Measurements from ENCODE around the gene KANSL1.
A peak's percentile ranks its signal among the peaks of the same experiment; 100 is the strongest.
"Not testable (repeated sequence)": the region's sequence is repeated elsewhere in the genome, so short reads cannot be mapped to it uniquely, and the experiment has no call there.

The KANSL1 gene, protein sequence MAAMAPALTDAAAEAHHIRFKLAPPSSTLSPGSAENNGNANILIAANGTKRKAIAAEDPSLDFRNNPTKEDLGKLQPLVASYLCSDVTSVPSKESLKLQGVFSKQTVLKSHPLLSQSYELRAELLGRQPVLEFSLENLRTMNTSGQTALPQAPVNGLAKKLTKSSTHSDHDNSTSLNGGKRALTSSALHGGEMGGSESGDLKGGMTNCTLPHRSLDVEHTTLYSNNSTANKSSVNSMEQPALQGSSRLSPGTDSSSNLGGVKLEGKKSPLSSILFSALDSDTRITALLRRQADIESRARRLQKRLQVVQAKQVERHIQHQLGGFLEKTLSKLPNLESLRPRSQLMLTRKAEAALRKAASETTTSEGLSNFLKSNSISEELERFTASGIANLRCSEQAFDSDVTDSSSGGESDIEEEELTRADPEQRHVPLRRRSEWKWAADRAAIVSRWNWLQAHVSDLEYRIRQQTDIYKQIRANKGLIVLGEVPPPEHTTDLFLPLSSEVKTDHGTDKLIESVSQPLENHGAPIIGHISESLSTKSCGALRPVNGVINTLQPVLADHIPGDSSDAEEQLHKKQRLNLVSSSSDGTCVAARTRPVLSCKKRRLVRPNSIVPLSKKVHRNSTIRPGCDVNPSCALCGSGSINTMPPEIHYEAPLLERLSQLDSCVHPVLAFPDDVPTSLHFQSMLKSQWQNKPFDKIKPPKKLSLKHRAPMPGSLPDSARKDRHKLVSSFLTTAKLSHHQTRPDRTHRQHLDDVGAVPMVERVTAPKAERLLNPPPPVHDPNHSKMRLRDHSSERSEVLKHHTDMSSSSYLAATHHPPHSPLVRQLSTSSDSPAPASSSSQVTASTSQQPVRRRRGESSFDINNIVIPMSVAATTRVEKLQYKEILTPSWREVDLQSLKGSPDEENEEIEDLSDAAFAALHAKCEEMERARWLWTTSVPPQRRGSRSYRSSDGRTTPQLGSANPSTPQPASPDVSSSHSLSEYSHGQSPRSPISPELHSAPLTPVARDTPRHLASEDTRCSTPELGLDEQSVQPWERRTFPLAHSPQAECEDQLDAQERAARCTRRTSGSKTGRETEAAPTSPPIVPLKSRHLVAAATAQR (N-terminal part only)

DNA sequence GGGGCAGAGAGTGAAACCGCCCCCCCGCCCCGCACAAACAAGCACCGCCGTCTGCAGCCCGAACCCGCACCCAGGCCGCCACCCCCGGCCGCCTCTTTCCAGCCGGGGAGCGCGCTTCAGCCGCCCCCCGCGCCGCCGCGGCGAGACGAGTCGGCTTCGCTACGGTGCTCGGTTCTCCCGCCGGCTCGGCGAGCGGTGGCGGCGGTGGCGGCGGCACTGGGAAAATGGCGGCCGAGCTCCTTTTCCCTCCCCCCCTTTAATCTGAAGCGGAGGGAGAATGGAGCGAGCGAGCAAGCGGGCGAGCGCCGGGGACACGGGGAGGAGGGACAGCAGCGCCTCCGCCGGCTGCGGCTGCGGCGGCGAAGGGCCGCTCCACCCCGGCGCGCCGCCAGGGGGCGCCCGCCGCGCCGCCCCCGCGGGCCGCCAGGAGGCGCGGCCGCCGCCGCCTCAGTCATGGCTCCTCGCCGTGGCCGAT, at the start of gene KANSL1:
KANSL1 (minus strand) TSS at position 279 of the 475 bp plus-strand sequence. CDS start 21,286 bp downstream, outside the sequence.
- peak; percentile 97 for DNase-seq (ENCODE audit: low spot score)

GRCh38 chr17:46231359-46231758, 38.1 kb upstream of the KANSL1 start:
- DNase-seq (ENCODE audit: low spot score), result not testable (repeated sequence)

DNA sequence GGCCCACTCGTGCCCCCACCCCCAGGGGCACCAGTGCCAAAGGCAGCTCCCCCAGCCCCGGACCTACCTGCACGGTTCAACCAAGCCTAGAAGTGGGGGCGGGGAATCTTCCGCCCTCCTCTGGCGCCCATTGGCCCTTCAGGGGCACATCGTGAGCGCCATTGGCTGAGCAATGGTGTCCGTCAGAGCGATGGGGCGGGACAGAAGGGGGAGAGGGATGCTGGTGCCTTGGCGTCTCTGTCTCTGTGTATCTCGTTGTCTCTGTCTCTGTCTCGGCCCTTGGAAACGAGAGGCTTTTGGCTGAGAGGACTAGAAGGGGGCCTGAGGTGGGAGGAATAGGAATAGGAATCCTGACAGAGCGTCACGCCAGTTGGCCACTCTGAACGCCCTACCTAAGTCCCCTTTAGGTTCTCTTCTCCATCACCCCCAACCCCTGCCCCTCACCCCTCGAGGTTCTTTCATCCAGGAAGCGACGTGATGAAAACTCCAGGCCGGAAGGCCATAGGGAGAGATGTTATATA, 32.1 kb upstream of the KANSL1 start:
- DNase-seq (ENCODE audit: low spot score), result peak; percentile 86

- not testable (repeated sequence) for DNase-seq (ENCODE audit: low spot score)
Measured at GRCh38 chr17:46224864-46225263, 31.6 kb upstream of the KANSL1 start.

DNA sequence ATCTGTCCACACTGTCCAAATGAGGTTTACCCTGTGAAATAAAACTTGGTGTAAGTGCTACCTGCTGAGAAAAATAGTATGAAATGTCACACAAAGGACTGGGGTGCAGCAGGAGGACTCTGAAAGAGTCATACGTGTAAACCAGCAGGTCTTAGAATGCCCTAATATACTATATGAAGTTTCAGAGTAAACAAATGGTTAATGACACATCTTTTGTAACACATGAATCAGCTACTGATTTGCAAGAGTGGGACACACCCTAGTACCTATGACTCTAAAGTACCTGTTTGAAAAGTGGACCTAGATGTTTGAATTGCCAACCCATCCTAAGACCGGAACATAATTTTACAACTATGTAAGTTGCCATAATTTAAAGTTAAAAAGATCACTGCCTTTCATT, 29.8 kb upstream of the KANSL1 start:
- not testable (repeated sequence) for DNase-seq (ENCODE audit: low spot score)

DNA sequence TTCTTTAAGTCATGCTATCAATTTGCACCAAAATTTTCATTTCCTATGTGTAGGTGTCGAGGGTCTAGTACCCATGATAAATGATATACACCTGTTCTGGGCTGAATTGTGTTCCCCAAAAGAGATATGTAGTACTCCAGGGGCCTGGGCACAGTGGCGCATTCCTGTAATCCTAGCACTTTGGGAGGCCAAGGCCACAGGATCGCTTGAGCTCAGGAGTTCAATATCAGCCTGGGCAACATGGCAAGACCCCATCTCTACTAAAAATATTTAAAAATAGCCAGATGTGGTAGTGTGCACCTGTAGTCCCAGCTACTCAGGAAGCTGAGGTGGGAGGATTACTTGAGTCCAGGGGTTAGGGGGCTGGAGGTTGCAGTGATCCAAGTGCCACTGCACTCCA, 23.5 kb upstream of the KANSL1 start:
- DNase-seq (ENCODE audit: low spot score), result no peak

- peak; percentile 64 for DNase-seq (ENCODE audit: low spot score)
Measured at GRCh38 chr17:46212634-46213435, 19.6 kb upstream of the KANSL1 start.

DNA sequence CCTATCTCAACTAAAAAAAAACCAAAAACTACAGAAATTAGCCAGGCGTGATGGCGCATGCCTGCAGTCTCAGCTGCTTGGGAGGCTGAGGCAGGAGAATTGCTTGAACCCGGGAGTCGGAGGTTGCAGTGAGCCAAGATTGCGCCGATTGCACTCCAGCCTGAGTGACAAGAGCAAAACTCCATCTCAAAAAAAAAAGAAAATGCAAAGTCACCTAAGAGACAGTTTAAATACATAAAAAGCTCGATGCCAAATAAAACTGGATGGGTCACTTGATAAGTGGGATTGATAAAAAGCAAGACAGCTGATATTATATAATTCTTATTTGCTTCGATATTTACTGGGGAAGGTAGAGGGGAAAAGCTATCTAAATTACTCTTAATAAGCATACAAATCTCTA, 15.8 kb upstream of the KANSL1 start:
- DNase-seq (ENCODE audit: low spot score), result no peak

- DNase-seq (ENCODE audit: low spot score), result no peak
Measured at GRCh38 chr17:46205975-46206374, 12.7 kb upstream of the KANSL1 start.

DNA sequence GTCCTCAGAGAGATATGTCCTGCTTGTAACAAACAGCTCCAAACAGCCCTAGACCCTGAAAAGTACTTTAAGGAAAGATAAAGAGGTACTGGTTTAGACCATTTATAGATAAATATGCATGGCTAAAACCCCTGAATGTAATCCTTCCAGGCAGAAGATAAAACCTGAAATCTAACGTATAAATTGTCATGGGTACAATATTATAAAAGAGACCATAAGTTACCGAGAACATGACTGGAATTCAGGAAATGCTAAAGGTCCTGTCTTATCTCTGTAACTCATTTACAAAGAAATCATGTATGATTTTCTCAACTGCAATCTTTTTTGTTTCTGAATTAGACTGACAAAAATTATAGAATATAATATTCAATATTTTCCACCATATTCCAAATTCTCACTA, 9.2 kb upstream of the KANSL1 start:
- no peak for DNase-seq (ENCODE audit: low spot score)

DNA sequence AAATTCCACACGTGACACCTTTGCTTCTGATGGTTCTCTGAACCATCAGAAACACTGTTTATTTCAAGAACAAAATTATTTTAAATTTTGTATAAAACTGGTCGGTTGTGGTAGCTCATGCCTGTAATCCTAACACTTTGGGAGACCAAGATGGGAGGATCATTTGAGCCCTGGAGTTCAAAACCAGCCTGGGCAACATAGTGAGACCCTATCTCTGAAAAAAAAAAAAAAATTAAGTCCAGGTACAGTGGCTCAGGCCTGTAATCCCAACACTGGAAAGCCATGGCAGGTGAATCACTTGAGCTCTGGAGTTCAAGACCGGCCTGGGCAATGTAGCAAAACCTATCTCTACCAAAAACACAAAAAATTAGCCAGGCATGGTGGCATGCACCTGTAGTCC, 8.3 kb upstream of the KANSL1 start:
- DNase-seq (ENCODE audit: low spot score), result no peak

- no peak for DNase-seq (ENCODE audit: low spot score)
Measured at GRCh38 chr17:46200197-46200596, 7.0 kb upstream of the KANSL1 start.

DNA sequence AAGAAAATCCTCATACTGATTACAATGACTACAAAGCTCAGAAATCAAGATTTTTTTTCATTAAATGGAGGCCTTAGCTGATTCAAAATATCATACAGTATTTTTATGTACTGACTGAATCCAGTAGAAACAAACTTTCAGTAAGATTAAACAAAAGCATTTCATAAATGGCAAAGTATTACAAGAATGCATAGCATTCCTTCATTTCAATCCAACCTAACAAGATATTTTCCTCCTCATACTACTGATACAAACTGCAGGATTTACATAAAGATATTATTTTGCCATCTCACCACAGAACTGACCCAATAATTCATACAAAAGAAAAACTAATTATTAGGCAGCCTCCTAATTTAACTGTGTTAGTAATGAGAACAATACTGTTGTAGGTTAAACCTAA, 6.2 kb upstream of the KANSL1 start:
- no peak for DNase-seq (ENCODE audit: low spot score)

DNA sequence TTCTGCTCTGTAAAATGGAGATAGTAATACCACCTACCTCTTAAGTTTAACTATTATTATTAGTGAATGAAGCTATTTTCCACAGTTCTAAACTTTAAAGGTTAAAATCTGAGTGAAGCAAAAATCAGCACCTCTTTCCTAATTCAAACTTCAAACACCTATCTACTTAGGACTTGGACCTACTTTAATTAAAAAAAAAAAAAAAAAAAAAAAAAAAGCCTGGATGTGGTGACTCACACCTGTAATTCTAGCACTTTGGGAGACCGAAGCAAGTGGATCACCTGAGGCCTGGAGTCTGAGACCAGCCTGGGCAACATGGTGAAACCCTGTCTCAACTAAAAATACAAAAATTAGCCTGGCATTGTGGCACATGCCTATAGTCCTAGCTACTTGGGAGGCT, 5.0 kb upstream of the KANSL1 start:
- DNase-seq (ENCODE audit: low spot score), result no peak

GRCh38 chr17:46197530-46197929, 4.3 kb upstream of the KANSL1 start:
- no peak for DNase-seq (ENCODE audit: low spot score)

GRCh38 chr17:46195939-46196716, 2.9 kb upstream of the KANSL1 start:
- DNase-seq (ENCODE audit: low spot score), result no peak

- no peak for DNase-seq (ENCODE audit: low spot score)
Measured at GRCh38 chr17:46195217-46195855, 2.1 kb upstream of the KANSL1 start.

DNA sequence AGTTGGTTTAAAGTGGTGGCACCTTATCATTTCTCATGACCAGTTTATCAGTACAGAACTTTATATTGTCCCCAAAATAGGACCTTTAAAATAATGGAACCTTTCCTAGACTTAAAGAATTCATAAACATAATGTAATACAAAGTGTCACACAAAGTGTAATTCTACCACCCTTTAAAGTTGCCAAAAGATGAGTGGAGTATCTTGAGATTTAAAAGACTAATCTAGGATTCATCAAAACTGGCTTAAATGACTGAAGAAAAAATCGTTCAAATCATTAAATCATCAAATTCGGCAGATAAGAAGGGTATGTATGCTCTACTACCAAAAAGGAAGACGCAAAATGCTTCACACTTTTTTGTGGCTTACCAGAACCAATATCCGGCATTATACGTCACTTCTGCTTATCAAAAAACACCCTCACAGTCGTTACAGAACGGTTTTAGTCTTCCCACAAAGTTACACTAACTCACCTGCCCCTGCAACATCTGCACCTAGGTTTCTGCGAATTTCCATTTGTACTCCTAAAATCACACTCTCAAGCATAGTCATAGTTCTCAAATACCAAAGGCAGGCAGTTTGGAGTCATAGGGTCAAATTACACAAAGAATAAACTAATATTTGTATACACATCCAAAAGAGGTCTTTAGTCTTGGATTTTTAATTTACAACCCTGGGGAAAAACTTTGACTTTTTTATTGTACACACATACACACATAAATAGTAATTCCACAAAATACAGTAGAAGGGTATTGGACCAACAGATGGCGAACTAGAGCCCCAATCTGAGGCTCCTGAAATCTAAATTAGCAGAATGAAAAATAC, 1.4 kb upstream of the KANSL1 start:
- peak; percentile 54 for DNase-seq (ENCODE audit: low spot score)

All from LoVo (cell line).